IMR-90 (cell line): Measurements from ENCODE around the gene AKT1S1. TPM values are rescaled to one million over a fixed set of nuclear protein-coding genes. Genes with fewer than 3 reads are reported as not detected.
A peak's percentile ranks its signal among the peaks of the same experiment; 100 is the strongest.

Experiments
- ATAC-seq: fragments of 200-7000 bp; cut with Tn5 transposase; 2 replicates; pipeline ENCODE4 v1.9.1; 2020; ENCODE audit warnings: low read depth, mild to moderate bottlenecking, moderate library complexity
- Bru-seq: library from RNA; stranded (reverse); fragments of 400-500 nt; gene quantifications from one replicate; lab custom pipeline; 2021; lab: Mats Ljungman, UMichigan
- BruChase-seq, 2 experiments: library from RNA; stranded (reverse); fragments of 400-500 nt; gene quantifications; one replicate each; lab custom pipeline; 2021; lab: Mats Ljungman, UMichigan
- BruUV-seq: library from RNA; stranded (reverse); fragments of 400-500 nt; replicated peaks from 2 replicates; lab custom pipeline; 2021; lab: Mats Ljungman, UMichigan
- CTCF ChIA-PET: fragments of 300-600 bp; formaldehyde crosslinking; extraction: SDS; loops from one replicate; lab custom pipeline; 2021; ENCODE audit warnings: antibody characterized with exemption; lab: Yijun Ruan, JAX
- POLR2A ChIA-PET: fragments of 300-600 bp; sonication (Branson Sonifier 250); formaldehyde crosslinking; loops from one replicate; lab custom pipeline; 2022; ENCODE audit warnings: antibody characterized with exemption; ENCODE audit not compliant: unreplicated experiment; lab: Charles Lee
- DNase-seq: peaks from one replicate; pipeline ENCODE4 v3.0.0; 2013
- H2AFZ ChIP-seq: replicated peaks from 2 replicates; pipeline ENCODE3; 2013; ENCODE audit warnings: low read length, mild to moderate bottlenecking; ENCODE audit not compliant: poor library complexity
- H2AK5ac ChIP-seq: 2 replicates; pipeline ENCODE4 v1.6.1; 2013; ENCODE audit warnings: low read depth, low read length, inconsistent platforms
- H2AK9ac ChIP-seq: replicated peaks from 2 replicates; pipeline ENCODE3; 2013; ENCODE audit warnings: mild to moderate bottlenecking, low read depth, low read length, moderate library complexity; ENCODE audit not compliant: poor library complexity
- H2BK120ac ChIP-seq: 2 replicates; pipeline ENCODE4 v1.6.1; 2013; ENCODE audit warnings: low read depth, low read length, inconsistent platforms
- H2BK15ac ChIP-seq: 3 replicates; pipeline ENCODE4 v1.6.1; 2013; ENCODE audit warnings: low read depth, low read length, inconsistent platforms
- H2BK20ac ChIP-seq: 2 replicates; pipeline ENCODE4 v1.6.1; 2013; ENCODE audit warnings: low read depth, mild to moderate bottlenecking, inconsistent platforms, low read length, moderate library complexity
- H2BK5ac ChIP-seq: 2 replicates; pipeline ENCODE4 v1.6.1; 2013; ENCODE audit warnings: mild to moderate bottlenecking, low read depth, low read length, inconsistent platforms; ENCODE audit not compliant: poor library complexity, severe bottlenecking
- H3K14ac ChIP-seq: replicated peaks from 2 replicates; pipeline ENCODE4 v1.6.1; 2013; ENCODE audit warnings: low read depth, low read length, inconsistent platforms
- H3K18ac ChIP-seq: 2 replicates; pipeline ENCODE4 v1.6.1; 2013; ENCODE audit warnings: low read depth, low read length, control low read depth
- H3K23ac ChIP-seq: 2 replicates; pipeline ENCODE4 v1.6.1; 2013; ENCODE audit warnings: low read depth, low read length, inconsistent platforms
- H3K27ac ChIP-seq: 2 replicates; pipeline ENCODE4 v1.5.1; 2013; ENCODE audit warnings: mild to moderate bottlenecking, control low read depth, low read length; ENCODE audit not compliant: insufficient read depth
- H3K27me3 ChIP-seq: 2 replicates; pipeline ENCODE4 v1.6.1; 2013; ENCODE audit warnings: low read length; ENCODE audit not compliant: control insufficient read depth, insufficient read depth
- H3K36me3 ChIP-seq: 2 replicates; pipeline ENCODE4 v1.6.1; 2013; ENCODE audit warnings: low read length, mixed read lengths; ENCODE audit not compliant: control insufficient read depth, insufficient read depth
- H3K4ac ChIP-seq: 2 replicates; pipeline ENCODE4 v1.6.1; 2013; ENCODE audit warnings: low read depth, low read length, inconsistent platforms
- H3K4me1 ChIP-seq: 2 replicates; pipeline ENCODE4 v1.6.1; 2013; ENCODE audit warnings: low read length, mixed read lengths; ENCODE audit not compliant: control insufficient read depth, insufficient read depth
- H3K4me2 ChIP-seq: 2 replicates; pipeline ENCODE4 v1.6.1; 2013; ENCODE audit warnings: low read depth, mild to moderate bottlenecking, control low read depth, low read length, moderate library complexity
- H3K4me3 ChIP-seq: 2 replicates; pipeline ENCODE4 v1.5.1; 2013; ENCODE audit warnings: low read depth, mild to moderate bottlenecking, control low read depth, low read length, moderate library complexity; ENCODE audit not compliant: insufficient read depth
- H3K56ac ChIP-seq: 2 replicates; pipeline ENCODE4 v1.6.1; 2013; ENCODE audit warnings: low read length, inconsistent platforms; ENCODE audit not compliant: insufficient read depth; ENCODE audit errors: extremely low read depth
- H3K79me1 ChIP-seq, 2 experiments: 2 replicates each; pipeline ENCODE4 v1.6.1; 2013; ENCODE audit warnings: low read length in 2 of 2, inconsistent platforms in 1 of 2, low read depth in 1 of 2
- H3K9ac ChIP-seq: 2 replicates; pipeline ENCODE4 v1.6.1; 2013; ENCODE audit warnings: low read depth, low read length, control low read depth
- H3K9me1 ChIP-seq: 2 replicates; pipeline ENCODE4 v1.6.1; 2013; ENCODE audit warnings: low read length, inconsistent platforms; ENCODE audit not compliant: insufficient read depth
- H3K9me3 ChIP-seq: 2 replicates; pipeline ENCODE4 v1.6.1; 2013; ENCODE audit warnings: low read length; ENCODE audit not compliant: control insufficient read depth, insufficient read depth
- H4K20me1 ChIP-seq: 2 replicates; pipeline ENCODE4 v1.6.1; 2013; ENCODE audit warnings: low read length, inconsistent platforms; ENCODE audit not compliant: insufficient read depth
- H4K5ac ChIP-seq: 2 replicates; pipeline ENCODE4 v1.6.1; 2013; ENCODE audit warnings: mild to moderate bottlenecking, low read depth, low read length, control low read depth
- H4K8ac ChIP-seq, 2 experiments: 2 replicates each; pipeline ENCODE4 v1.6.1; 2013; ENCODE audit warnings: low read depth in 2 of 2, low read length in 2 of 2, control low read depth in 1 of 2, inconsistent platforms in 1 of 2
- H4K91ac ChIP-seq: 2 replicates; pipeline ENCODE4 v1.6.1; 2013; ENCODE audit warnings: low read depth, low read length, inconsistent platforms; ENCODE audit not compliant: insufficient read depth
- CEBPB ChIP-seq: IDR thresholded peaks from 2 replicates; pipeline ENCODE4 v1.6.1; 2012; ENCODE audit warnings: low read depth, low read length, improper control_type of control experiment
- CHD1 ChIP-seq: IDR thresholded peaks from 2 replicates; pipeline ENCODE4 v1.6.1; 2012; ENCODE audit warnings: low read depth, low read length, improper control_type of control experiment
- MAFK ChIP-seq: IDR thresholded peaks from 2 replicates; pipeline ENCODE4 v1.6.1; 2012; ENCODE audit warnings: low read depth, low read length, improper control_type of control experiment
- NFE2L2 ChIP-seq: fragments of 150-350 bp; IDR thresholded peaks from 2 replicates; pipeline ENCODE4 v1.6.1; 2016; ENCODE audit warnings: low read depth, mild to moderate bottlenecking, low read length
- POLR2A ChIP-seq: IDR thresholded peaks from 2 replicates; pipeline ENCODE4 v1.6.1; 2012; ENCODE audit warnings: mild to moderate bottlenecking, low read depth, low read length
- RAD21 ChIP-seq: IDR thresholded peaks from 2 replicates; pipeline ENCODE4 v1.6.1; 2012; ENCODE audit warnings: low read length, improper control_type of control experiment
- RCOR1 ChIP-seq: IDR thresholded peaks from 2 replicates; pipeline ENCODE4 v1.6.1; 2012; ENCODE audit warnings: mild to moderate bottlenecking, low read length, improper control_type of control experiment; ENCODE audit not compliant: insufficient replicate concordance
- RFX5 ChIP-seq: IDR thresholded peaks from 2 replicates; pipeline ENCODE4 v1.8.0; 2012; ENCODE audit warnings: low read depth, mild to moderate bottlenecking, low read length, moderate library complexity
- WGBS, 2 experiments: methylation state at CpG; one replicate each; pipeline versions ENCODE4 v1.1.5 to v1.1.7; 2013; ENCODE audit warnings: missing lambda C conversion rate in 2 of 2; ENCODE audit not compliant: insufficient read length in 1 of 2; ENCODE audit errors: extremely low coverage in 2 of 2; 5-methylcytosine and 5-hydroxymethylcytosine counted together
- dilution Hi-C: fragments of 300-500 bp; cut with HindIII; formaldehyde crosslinking; loops from one replicate; pipeline ENCODE4 v1.14.3; 2018; ENCODE audit warnings: low sequenced_read_pairs; ENCODE audit not compliant: unreplicated experiment
- in situ Hi-C: fragments of 300-500 bp; cut with MboI; formaldehyde crosslinking; loops from 3 replicates; pipeline ENCODE4 v1.14.3; 2019; ENCODE audit warnings: low sequenced_read_pairs, inconsistent platforms, mixed read lengths
- intact Hi-C: fragments of 100-400 bp; cut with micrococcal nuclease; formaldehyde crosslinking; loops from 2 replicates; pipeline ENCODE4 v1.10.0; 2022
- long read RNA-seq: library from polyadenylated mRNA; unstranded; transcript quantifications from one replicate; pipeline ENCODE4 v2.0.0, GENCODE V29; 2021; ENCODE audit not compliant: unreplicated experiment
- polyA plus RNA-seq, 3 experiments: library from polyadenylated mRNA; depleted of rRNA; stranded (reverse); fragments of >200 nt; gene quantifications; 2 replicates each; pipeline ENCODE4 v1.2.3, GENCODE V29; 2012; ENCODE audit warnings: low replicate concordance in 1 of 3
- total RNA-seq: library from RNA; depleted of rRNA; stranded (reverse); fragments of >200 nt; gene quantifications from 2 replicates; pipeline ENCODE4 v1.2.3, GENCODE V29; 2012; rRNA removed
- TF ChIP-seq, protein P1 (sequence below): fragments of 150-350 bp; IDR thresholded peaks from 2 replicates; pipeline ENCODE4 v1.6.1; 2017; ENCODE audit warnings: mild to moderate bottlenecking, antibody characterized with exemption, low read length, low read depth
- TF ChIP-seq, protein P2 (sequence below): conservative IDR thresholded peaks from 2 replicates; pipeline ENCODE4 v1.5.1; 2012; ENCODE audit warnings: mild to moderate bottlenecking, low read depth, low read length, improper control_type of control experiment
- TF ChIP-seq, protein P3 (sequence below): fragments of 150-350 bp; IDR thresholded peaks from 2 replicates; pipeline ENCODE4 v1.6.1; 2016; ENCODE audit warnings: low read depth, mild to moderate bottlenecking, low read length, moderate library complexity, borderline replicate concordance

Gene AKT1S1
- total RNA-seq: 3.6 and 5.0 TPM in 2 replicates
- 54.4 and 68.7 TPM in 2 replicates for polyA plus RNA-seq (2012; rRNA removed)
- polyA plus RNA-seq (2012; cell fraction: cytosol; rRNA removed): 58.5 and 76.0 TPM in 2 replicates
- 78.4 and 102 TPM in 2 replicates for polyA plus RNA-seq (2012; cell fraction: nucleus; rRNA removed; ENCODE audit: low replicate concordance)
- percentile 69 among the genes with signal in this experiment for Bru-seq, nascent RNA
- BruChase-seq, experiment 1, labeled RNA remaining after a 6-hour chase: percentile 76 among the genes with signal in this experiment
- BruChase-seq, experiment 2, labeled RNA remaining after a 2-hour chase: percentile 68 among the genes with signal in this experiment
- long read RNA-seq, partial matches to known transcripts: 2 of 20 reads
- long read RNA-seq, other reads (novel, unspliced or antisense): 13 of 20 reads

DNA sequence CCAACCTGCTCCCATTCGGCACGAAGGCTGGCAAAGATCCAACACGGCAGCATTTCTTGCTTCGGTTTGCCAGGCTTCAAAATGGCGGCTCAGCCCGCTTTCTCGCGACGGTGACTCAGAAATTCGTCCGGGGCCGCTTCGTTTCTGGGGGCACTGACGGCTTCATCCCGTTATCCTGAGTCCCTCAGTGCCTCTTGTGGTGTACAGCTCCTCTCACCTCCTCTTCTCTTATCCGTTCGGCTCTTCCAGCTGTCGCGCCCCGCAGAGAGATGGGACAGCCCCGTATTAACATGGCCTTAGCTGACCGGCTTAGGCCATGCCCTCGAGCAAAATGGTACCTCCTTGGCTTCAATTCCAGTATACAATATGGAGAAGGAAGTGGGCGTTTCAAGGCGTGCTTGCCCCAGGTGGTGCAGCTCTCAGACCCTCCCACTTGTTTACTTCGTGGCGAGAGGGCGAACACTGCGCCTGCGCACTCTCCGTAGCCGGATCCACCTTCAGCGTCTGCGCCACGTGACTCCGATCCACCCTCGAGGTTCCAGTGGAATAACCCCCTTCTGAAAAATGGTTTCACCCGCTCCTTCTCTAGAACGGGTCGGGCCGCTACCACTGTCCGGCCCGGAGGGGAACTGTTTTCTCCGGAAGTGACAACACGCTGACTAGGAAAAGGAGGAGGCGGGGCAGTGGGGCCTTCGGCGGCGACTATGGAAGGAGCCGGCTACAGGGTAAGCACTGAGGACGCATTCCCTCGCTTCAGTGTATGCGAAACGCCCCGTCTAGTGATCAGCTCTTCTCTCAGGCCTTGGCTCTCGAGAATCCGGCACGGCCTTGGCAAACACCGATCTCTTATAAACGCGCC is at the start of gene AKT1S1, which contains the start of gene TBC1D17:
Gene AKT1S1, minus strand, starts transcription at position 336 of the 859 bp plus-strand sequence. CDS start 4,060 bp downstream, outside the sequence.
Gene TBC1D17, plus strand, starts transcription at position 683 of the 859 bp plus-strand sequence. Its CDS starts 22 bp downstream, at position 705.
- Histone ChIP-seq H3K9me3 (no peaks in the 10 kb centered on the region), H3K36me3 (peaks cover 25% of the 10 kb centered on the region; the same call in 1 of the 2 replicates), H4K8ac (peak within 1 kb of the TSS; percentile 97 to 99), H2BK15ac (peak within 1 kb of the TSS; percentile 100), H2AK9ac (peak within 1 kb of the TSS; percentile 100), H3K79me1 (peaks cover 22 to 50% of the 10 kb centered on the region in 2 experiments), H2BK20ac (peak within 1 kb of the TSS; percentile 99), H3K4me3 (peak within 1 kb of the TSS; percentile 63), H3K14ac (peak within 1 kb of the TSS; percentile 100), H2BK120ac (peak within 1 kb of the TSS; percentile 99), H2BK5ac (peak within 1 kb of the TSS; percentile 97), H3K27ac (peak within 1 kb of the TSS; percentile 97), H4K91ac (peak within 1 kb of the TSS; percentile 99), H3K56ac (peak within 1 kb of the TSS; percentile 99), H3K4ac (peak within 1 kb of the TSS; percentile 99), H4K5ac (peak within 1 kb of the TSS; percentile 98), H2AK5ac (peak within 1 kb of the TSS; percentile 97), H3K18ac (peak within 1 kb of the TSS; percentile 92), H3K27me3 (no peaks in the 10 kb centered on the region), H3K4me2 (peak within 1 kb of the TSS; percentile 99), H3K23ac (peak within 1 kb of the TSS; percentile 99), H4K20me1 (no peaks in the 10 kb centered on the region; the same call in 1 of the 2 replicates), H3K9me1 (peaks cover 10% of the 10 kb centered on the region), H2AFZ (peak within 1 kb of the TSS; percentile 99), H3K4me1 (peaks cover 7% of the 10 kb centered on the region), H3K9ac (peak within 1 kb of the TSS; percentile 97)
- ChIA-PET POLR2A (interaction anchor here (0.6 to 1.3 kb wide), 3 partner anchors 11 to 347 kb away, joined by 4 to 9 read pairs (median 6); no protein-coding TSS in a partner anchor), CTCF (no interaction called here)
- 1% methylated on average over 16 of the region's 61 CpGs; no CpG with 5 or more reads in 1 of the 2 experiments for WGBS, 2 experiments
- ATAC-seq (peak; percentile 68), DNase-seq (peak; percentile 100)
- in situ Hi-C loops: no loop called here
- intact Hi-C loops: loop anchor here (5.0 kb wide), 1 partner anchor 150 kb away; the partner anchor contains the start of genes VRK3 and ZNF473
- BruUV-seq: TSS peak; percentile 62
- dilution Hi-C loops: no loop called here
- TF ChIP-seq RFX5: no peak
- peak; percentile 28; the same call in 1 of the 2 replicates for TF ChIP-seq NFE2L2
- TF ChIP-seq POLR2A: peak; percentile 94
- no peak for TF ChIP-seq RAD21
- TF ChIP-seq, protein P1, sequence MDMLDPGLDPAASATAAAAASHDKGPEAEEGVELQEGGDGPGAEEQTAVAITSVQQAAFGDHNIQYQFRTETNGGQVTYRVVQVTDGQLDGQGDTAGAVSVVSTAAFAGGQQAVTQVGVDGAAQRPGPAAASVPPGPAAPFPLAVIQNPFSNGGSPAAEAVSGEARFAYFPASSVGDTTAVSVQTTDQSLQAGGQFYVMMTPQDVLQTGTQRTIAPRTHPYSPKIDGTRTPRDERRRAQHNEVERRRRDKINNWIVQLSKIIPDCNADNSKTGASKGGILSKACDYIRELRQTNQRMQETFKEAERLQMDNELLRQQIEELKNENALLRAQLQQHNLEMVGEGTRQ: peak; percentile 99
- TF ChIP-seq, protein P2, sequence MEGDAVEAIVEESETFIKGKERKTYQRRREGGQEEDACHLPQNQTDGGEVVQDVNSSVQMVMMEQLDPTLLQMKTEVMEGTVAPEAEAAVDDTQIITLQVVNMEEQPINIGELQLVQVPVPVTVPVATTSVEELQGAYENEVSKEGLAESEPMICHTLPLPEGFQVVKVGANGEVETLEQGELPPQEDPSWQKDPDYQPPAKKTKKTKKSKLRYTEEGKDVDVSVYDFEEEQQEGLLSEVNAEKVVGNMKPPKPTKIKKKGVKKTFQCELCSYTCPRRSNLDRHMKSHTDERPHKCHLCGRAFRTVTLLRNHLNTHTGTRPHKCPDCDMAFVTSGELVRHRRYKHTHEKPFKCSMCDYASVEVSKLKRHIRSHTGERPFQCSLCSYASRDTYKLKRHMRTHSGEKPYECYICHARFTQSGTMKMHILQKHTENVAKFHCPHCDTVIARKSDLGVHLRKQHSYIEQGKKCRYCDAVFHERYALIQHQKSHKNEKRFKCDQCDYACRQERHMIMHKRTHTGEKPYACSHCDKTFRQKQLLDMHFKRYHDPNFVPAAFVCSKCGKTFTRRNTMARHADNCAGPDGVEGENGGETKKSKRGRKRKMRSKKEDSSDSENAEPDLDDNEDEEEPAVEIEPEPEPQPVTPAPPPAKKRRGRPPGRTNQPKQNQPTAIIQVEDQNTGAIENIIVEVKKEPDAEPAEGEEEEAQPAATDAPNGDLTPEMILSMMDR: no peak
- TF ChIP-seq, protein P3, sequence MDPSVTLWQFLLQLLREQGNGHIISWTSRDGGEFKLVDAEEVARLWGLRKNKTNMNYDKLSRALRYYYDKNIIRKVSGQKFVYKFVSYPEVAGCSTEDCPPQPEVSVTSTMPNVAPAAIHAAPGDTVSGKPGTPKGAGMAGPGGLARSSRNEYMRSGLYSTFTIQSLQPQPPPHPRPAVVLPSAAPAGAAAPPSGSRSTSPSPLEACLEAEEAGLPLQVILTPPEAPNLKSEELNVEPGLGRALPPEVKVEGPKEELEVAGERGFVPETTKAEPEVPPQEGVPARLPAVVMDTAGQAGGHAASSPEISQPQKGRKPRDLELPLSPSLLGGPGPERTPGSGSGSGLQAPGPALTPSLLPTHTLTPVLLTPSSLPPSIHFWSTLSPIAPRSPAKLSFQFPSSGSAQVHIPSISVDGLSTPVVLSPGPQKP: 0 out of 2 replicates have a peak, but pooled peaks have one; percentile 58
- TF ChIP-seq CEBPB: no peak
- peak; percentile 54 for TF ChIP-seq MAFK
- peak; percentile 98; the same call in 1 of the 2 replicates for TF ChIP-seq CHD1
- no peak for TF ChIP-seq RCOR1
